GM21447 (cell line): Measurements from ENCODE around the gene ESR2.
A peak's percentile ranks its signal among the peaks of the same experiment; 100 is the strongest.
"Not testable (repeated sequence)": the region's sequence is repeated elsewhere in the genome, so short reads cannot be mapped to it uniquely, and the experiment has no call there.

ENCODE experiments used
- ATAC-seq: cut with Tn5 transposase; IDR thresholded peaks from one replicate; pipeline ENCODE4 v1.9.1; 2021; ENCODE audit not compliant: unreplicated experiment

The ESR2 gene

GRCh38 chr14:64293976-64294671 is at the start of gene ESR2:
Gene ESR2 (minus strand): TSS chr14:64294371. CDS start chr14:64282985, 11,386 bp downstream.
- ATAC-seq, result peak; percentile 31

- no peak for ATAC-seq
These were observed 46.5 kb upstream of the ESR2 start for GRCh38 chr14:64340560-64341196.

GRCh38 chr14:64338616-64339316 is 44.6 kb upstream of the ESR2 start:
- ATAC-seq, result peak; percentile 92

GRCh38 chr14:64337888-64338615 is 43.9 kb upstream of the ESR2 start:
- peak; percentile 48 for ATAC-seq

GRCh38 chr14:64329149-64329548 is 35.0 kb upstream of the ESR2 start:
- ATAC-seq, result no peak

- no peak for ATAC-seq
These were observed 32.3 kb upstream of the ESR2 start for GRCh38 chr14:64326502-64326901.

GRCh38 chr14:64324895-64325294 is 30.7 kb upstream of the ESR2 start:
- no peak for ATAC-seq

GRCh38 chr14:64324461-64324860 is 30.3 kb upstream of the ESR2 start:
- ATAC-seq, result no peak

GRCh38 chr14:64320362-64320761 is 26.2 kb upstream of the ESR2 start:
- ATAC-seq, result not testable (repeated sequence)

GRCh38 chr14:64318695-64319094 is 24.5 kb upstream of the ESR2 start:
- not testable (repeated sequence) for ATAC-seq

- ATAC-seq, result no peak
These were observed 9.3 kb upstream of the ESR2 start for GRCh38 chr14:64303471-64303917.

- no peak for ATAC-seq
These were observed 4.6 kb upstream of the ESR2 start for GRCh38 chr14:64298773-64299172.

- no peak for ATAC-seq
These were observed 2.4 kb upstream of the ESR2 start for GRCh38 chr14:64296561-64296960.

GRCh38 chr14:64294672-64295413 is 672 bp upstream of the ESR2 start:
- peak; percentile 74 for ATAC-seq

GRCh38 chr14:64292197-64292596 is 2.0 kb downstream of the ESR2 start:
- no peak for ATAC-seq

- no peak for ATAC-seq
These were observed 4.6 kb downstream of the ESR2 start for GRCh38 chr14:64289571-64289970.

- no peak for ATAC-seq
These were observed 12.4 kb downstream of the ESR2 start for GRCh38 chr14:64281805-64282204.

- ATAC-seq, result no peak
These were observed 14.2 kb downstream of the ESR2 start for GRCh38 chr14:64279704-64280668.

- ATAC-seq, result no peak
These were observed 15.7 kb downstream of the ESR2 start for GRCh38 chr14:64278458-64278857.
